Activated naive CD8-positive, alpha-beta T cell treated with anti-CD3 and anti-CD28 coated beads, Interleukin-2, amount 50 U/mL, for 24 hours (primary cell): ENCODE results near the gene RETREG1.
A peak's percentile ranks its signal among the peaks of the same experiment; 100 is the strongest.

Source experiments
- ATAC-seq: fragments of 150-1000 bp; cut with Tn5 transposase; one replicate; pipeline ENCODE4 v1.10.0; 2021
- DNase-seq: peaks from one replicate; pipeline ENCODE4 v3.0.0; 2021
- H3K27ac Mint-ChIP-seq: one replicate; pipeline ENCODE4 v1.8.0; 2021; ENCODE audit warnings: mild to moderate bottlenecking, mixed read lengths
- H3K27me3 Mint-ChIP-seq: one replicate; pipeline ENCODE4 v1.8.0; 2021; ENCODE audit warnings: mixed read lengths
- H3K36me3 Mint-ChIP-seq: one replicate; pipeline ENCODE4 v1.8.0; 2021; ENCODE audit warnings: low read depth, mixed read lengths
- H3K4me1 Mint-ChIP-seq: one replicate; pipeline ENCODE4 v1.8.0; 2021; ENCODE audit warnings: mixed read lengths
- H3K4me3 Mint-ChIP-seq: one replicate; pipeline ENCODE4 v1.8.0; 2021; ENCODE audit warnings: mild to moderate bottlenecking, moderate library complexity, mixed read lengths
- H3K9me3 Mint-ChIP-seq: one replicate; pipeline ENCODE4 v1.8.0; 2021; ENCODE audit warnings: mixed read lengths

Gene RETREG1

GRCh38 chr5:16563686-16564085 lies 53.1 kb downstream of the RETREG1 start:
- Mint-ChIP-seq H3K4me3 (no peak overlapping the region), H3K9me3 (no peaks in the 10 kb centered on the region), H3K36me3 (peaks cover 19% of the 10 kb centered on the region), H3K27me3 (no peaks in the 10 kb centered on the region), H3K27ac (no peak overlapping the region), H3K4me1 (peaks cover 34% of the 10 kb centered on the region)
- DNase-seq (no peak), ATAC-seq (no peak)

- Mint-ChIP-seq H3K27me3 (no peaks in the 10 kb centered on the region), H3K9me3 (no peaks in the 10 kb centered on the region), H3K27ac (no peak overlapping the region), H3K36me3 (peaks cover 8% of the 10 kb centered on the region), H3K4me3 (no peak overlapping the region), H3K4me1 (peaks cover 27% of the 10 kb centered on the region)
- DNase-seq (no peak), ATAC-seq (no peak)
Measured at GRCh38 chr5:16561660-16562059, 55.1 kb downstream of the RETREG1 start.

- H3K4me3 Mint-ChIP-seq: no peak overlapping the region
- H3K36me3 Mint-ChIP-seq: peaks cover 5% of the 10 kb centered on the region
- ATAC-seq (no peak), DNase-seq (no peak)
- H3K4me1 Mint-ChIP-seq: peaks cover 29% of the 10 kb centered on the region
- no peaks in the 10 kb centered on the region for H3K27me3 Mint-ChIP-seq
- H3K27ac Mint-ChIP-seq: no peak overlapping the region
- no peaks in the 10 kb centered on the region for H3K9me3 Mint-ChIP-seq
Measured at GRCh38 chr5:16559702-16560101, 57.1 kb downstream of the RETREG1 start.

- no peak for DNase-seq
- Mint-ChIP-seq H3K4me1 (peaks cover 29% of the 10 kb centered on the region), H3K27me3 (no peaks in the 10 kb centered on the region), H3K36me3 (peaks cover 5% of the 10 kb centered on the region), H3K27ac (no peak overlapping the region), H3K4me3 (no peak overlapping the region), H3K9me3 (no peaks in the 10 kb centered on the region)
- no peak for ATAC-seq
Measured at GRCh38 chr5:16558984-16559629, 57.7 kb downstream of the RETREG1 start.

- H3K27me3 Mint-ChIP-seq: no peaks in the 10 kb centered on the region
- no peak for ATAC-seq
- H3K4me1 Mint-ChIP-seq: peaks cover 36% of the 10 kb centered on the region
- no peak overlapping the region for H3K4me3 Mint-ChIP-seq
- peaks cover 5% of the 10 kb centered on the region for H3K36me3 Mint-ChIP-seq
- H3K9me3 Mint-ChIP-seq: no peaks in the 10 kb centered on the region
- H3K27ac Mint-ChIP-seq: no peak overlapping the region
- no peak for DNase-seq
Measured at GRCh38 chr5:16557477-16557876, 59.3 kb downstream of the RETREG1 start.

GRCh38 chr5:16554110-16554509 lies 62.7 kb downstream of the RETREG1 start:
- H3K4me1 Mint-ChIP-seq: peaks cover 26% of the 10 kb centered on the region
- H3K27ac Mint-ChIP-seq: peak overlapping the region; percentile 17
- H3K9me3 Mint-ChIP-seq: no peaks in the 10 kb centered on the region
- DNase-seq: no peak
- no peak overlapping the region for H3K4me3 Mint-ChIP-seq
- H3K36me3 Mint-ChIP-seq: peaks cover 5% of the 10 kb centered on the region
- ATAC-seq: no peak
- H3K27me3 Mint-ChIP-seq: no peaks in the 10 kb centered on the region

GRCh38 chr5:16552666-16553343 lies 64.0 kb downstream of the RETREG1 start:
- Mint-ChIP-seq H3K27ac (no peak overlapping the region), H3K4me3 (no peak overlapping the region), H3K27me3 (no peaks in the 10 kb centered on the region), H3K9me3 (no peaks in the 10 kb centered on the region), H3K36me3 (peaks cover 3% of the 10 kb centered on the region), H3K4me1 (peaks cover 18% of the 10 kb centered on the region)
- DNase-seq (peak; percentile 56), ATAC-seq (peak; percentile 90)

- H3K36me3 Mint-ChIP-seq: no peaks in the 10 kb centered on the region
- DNase-seq (no peak), ATAC-seq (no peak)
- H3K27ac Mint-ChIP-seq: no peak overlapping the region
- no peaks in the 10 kb centered on the region for H3K27me3 Mint-ChIP-seq
- H3K9me3 Mint-ChIP-seq: no peaks in the 10 kb centered on the region
- peaks cover 21% of the 10 kb centered on the region for H3K4me1 Mint-ChIP-seq
- H3K4me3 Mint-ChIP-seq: no peak overlapping the region
Measured at GRCh38 chr5:16551628-16552027, 65.2 kb downstream of the RETREG1 start.

GRCh38 chr5:16550316-16550952 lies 66.4 kb downstream of the RETREG1 start:
- H3K36me3 Mint-ChIP-seq: no peaks in the 10 kb centered on the region
- no peak overlapping the region for H3K4me3 Mint-ChIP-seq
- H3K27me3 Mint-ChIP-seq: no peaks in the 10 kb centered on the region
- no peak overlapping the region for H3K27ac Mint-ChIP-seq
- no peaks in the 10 kb centered on the region for H3K9me3 Mint-ChIP-seq
- ATAC-seq (peak; percentile 65), DNase-seq (peak; percentile 44)
- H3K4me1 Mint-ChIP-seq: peaks cover 19% of the 10 kb centered on the region

- Mint-ChIP-seq H3K27me3 (no peaks in the 10 kb centered on the region), H3K4me1 (peaks cover 19% of the 10 kb centered on the region), H3K27ac (no peak overlapping the region), H3K36me3 (no peaks in the 10 kb centered on the region), H3K9me3 (no peaks in the 10 kb centered on the region), H3K4me3 (no peak overlapping the region)
- DNase-seq: no peak
- ATAC-seq: no peak
Measured at GRCh38 chr5:16549491-16550206, 67.1 kb downstream of the RETREG1 start.

GRCh38 chr5:16548812-16549211 lies 68.0 kb downstream of the RETREG1 start:
- Mint-ChIP-seq H3K9me3 (no peaks in the 10 kb centered on the region), H3K27me3 (no peaks in the 10 kb centered on the region), H3K27ac (no peak overlapping the region), H3K4me3 (no peak overlapping the region), H3K4me1 (peaks cover 21% of the 10 kb centered on the region), H3K36me3 (no peaks in the 10 kb centered on the region)
- ATAC-seq (no peak), DNase-seq (no peak)

GRCh38 chr5:16548115-16548514 lies 68.7 kb downstream of the RETREG1 start:
- no peaks in the 10 kb centered on the region for H3K27me3 Mint-ChIP-seq
- peaks cover 24% of the 10 kb centered on the region for H3K4me1 Mint-ChIP-seq

GRCh38 chr5:16547200-16547842 lies 69.5 kb downstream of the RETREG1 start:
- no peaks in the 10 kb centered on the region for H3K27me3 Mint-ChIP-seq
- no peaks in the 10 kb centered on the region for H3K36me3 Mint-ChIP-seq
- no peak overlapping the region for H3K27ac Mint-ChIP-seq
- DNase-seq (no peak), ATAC-seq (no peak)
- H3K4me1 Mint-ChIP-seq: peaks cover 22% of the 10 kb centered on the region
- H3K4me3 Mint-ChIP-seq: no peak overlapping the region
- H3K9me3 Mint-ChIP-seq: no peaks in the 10 kb centered on the region

More at GRCh38 chr5:16548115-16548514, 68.7 kb downstream of the RETREG1 start:
- Mint-ChIP-seq H3K27ac (no peak overlapping the region), H3K36me3 (no peaks in the 10 kb centered on the region), H3K9me3 (no peaks in the 10 kb centered on the region), H3K4me3 (no peak overlapping the region)
- DNase-seq (no peak), ATAC-seq (no peak)

GRCh38 chr5:16546732-16547131 lies 70.1 kb downstream of the RETREG1 start:
- Mint-ChIP-seq H3K36me3 (no peaks in the 10 kb centered on the region), H3K4me1 (peaks cover 28% of the 10 kb centered on the region), H3K4me3 (no peak overlapping the region), H3K27ac (no peak overlapping the region), H3K9me3 (no peaks in the 10 kb centered on the region), H3K27me3 (no peaks in the 10 kb centered on the region)
- no peak for DNase-seq
- ATAC-seq: no peak
